AG09319 (cell line): ENCODE measurements around the gene PLCB1.

Experiments
- DNase-seq: peaks from one replicate; pipeline ENCODE4 v3.0.0-alpha.2; 2010; ENCODE audit warnings: low read depth; ENCODE audit errors: extremely low read depth
- TF ChIP-seq, protein P1 (sequence below): IDR thresholded peaks from 2 replicates; pipeline ENCODE4 v1.5.1; 2011; ENCODE audit warnings: low read depth, mild to moderate bottlenecking, inconsistent platforms, low read length, moderate library complexity

The PLCB1 gene

GRCh38 chr20:8161264-8162071 lies 29.4 kb downstream of the PLCB1 start:
- TF ChIP-seq, protein P1, sequence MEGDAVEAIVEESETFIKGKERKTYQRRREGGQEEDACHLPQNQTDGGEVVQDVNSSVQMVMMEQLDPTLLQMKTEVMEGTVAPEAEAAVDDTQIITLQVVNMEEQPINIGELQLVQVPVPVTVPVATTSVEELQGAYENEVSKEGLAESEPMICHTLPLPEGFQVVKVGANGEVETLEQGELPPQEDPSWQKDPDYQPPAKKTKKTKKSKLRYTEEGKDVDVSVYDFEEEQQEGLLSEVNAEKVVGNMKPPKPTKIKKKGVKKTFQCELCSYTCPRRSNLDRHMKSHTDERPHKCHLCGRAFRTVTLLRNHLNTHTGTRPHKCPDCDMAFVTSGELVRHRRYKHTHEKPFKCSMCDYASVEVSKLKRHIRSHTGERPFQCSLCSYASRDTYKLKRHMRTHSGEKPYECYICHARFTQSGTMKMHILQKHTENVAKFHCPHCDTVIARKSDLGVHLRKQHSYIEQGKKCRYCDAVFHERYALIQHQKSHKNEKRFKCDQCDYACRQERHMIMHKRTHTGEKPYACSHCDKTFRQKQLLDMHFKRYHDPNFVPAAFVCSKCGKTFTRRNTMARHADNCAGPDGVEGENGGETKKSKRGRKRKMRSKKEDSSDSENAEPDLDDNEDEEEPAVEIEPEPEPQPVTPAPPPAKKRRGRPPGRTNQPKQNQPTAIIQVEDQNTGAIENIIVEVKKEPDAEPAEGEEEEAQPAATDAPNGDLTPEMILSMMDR: no peak
- no peak for DNase-seq

DNA sequence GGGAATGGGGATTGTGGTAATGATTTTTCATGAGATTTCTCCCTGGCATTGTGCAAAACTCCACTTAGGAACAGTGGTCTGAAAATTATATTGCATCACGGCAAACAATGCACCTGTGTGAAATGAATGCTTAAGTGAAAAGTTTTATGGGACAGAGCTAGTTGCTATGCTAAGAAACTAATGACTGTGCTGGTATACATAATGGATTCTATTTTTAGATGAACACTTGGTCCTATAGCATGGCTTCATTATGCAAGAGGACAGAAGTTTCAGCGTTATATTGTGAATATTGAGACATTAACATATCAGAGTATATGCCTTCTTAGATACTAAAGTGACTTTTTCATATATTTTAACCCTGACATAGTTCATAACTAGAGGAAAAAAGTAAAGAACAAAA lies 30.5 kb downstream of the PLCB1 start:
- TF ChIP-seq, protein P1: no peak
- DNase-seq: no peak

DNA sequence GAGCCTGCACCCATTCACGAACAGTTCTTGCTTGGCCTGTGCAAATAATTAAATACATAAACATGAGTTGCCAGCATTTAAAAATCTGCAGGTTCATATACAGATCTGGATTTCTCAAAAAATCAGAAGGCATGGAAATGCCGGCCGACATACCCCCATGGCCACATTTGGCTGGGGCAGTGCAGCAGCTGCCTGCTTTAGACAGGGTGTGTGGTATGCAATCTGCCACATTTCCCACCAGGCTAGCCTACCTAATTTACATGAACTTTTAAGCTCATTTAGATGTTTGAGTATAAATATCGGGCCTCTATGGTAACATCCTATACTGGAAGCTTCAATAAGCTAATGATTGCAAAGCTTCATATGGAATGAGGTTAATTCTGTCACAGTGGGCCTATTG lies 31.5 kb downstream of the PLCB1 start:
- TF ChIP-seq, protein P1: no peak
- no peak for DNase-seq

DNA sequence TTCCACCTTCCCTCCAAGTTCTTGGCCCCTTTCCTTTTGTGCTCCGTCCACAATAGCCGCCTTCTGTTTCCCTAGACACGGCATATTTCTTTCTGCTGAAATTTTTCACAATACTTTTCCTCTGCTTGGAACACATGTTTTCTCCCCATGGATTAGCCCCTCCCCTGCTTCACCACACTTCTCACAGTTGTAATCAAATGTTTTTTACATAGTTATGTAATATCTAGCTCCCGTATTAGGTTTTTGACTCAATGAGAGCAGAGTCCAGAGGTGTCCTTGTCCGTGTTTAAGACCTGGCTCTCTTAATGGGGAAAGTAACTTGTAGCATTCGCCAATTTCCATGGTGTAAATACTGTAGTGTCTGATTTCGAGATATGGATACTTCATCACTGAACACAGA lies 34.7 kb downstream of the PLCB1 start:
- no peak for DNase-seq
- TF ChIP-seq, protein P1: no peak

GRCh38 chr20:8168785-8169288 lies 36.8 kb downstream of the PLCB1 start:
- TF ChIP-seq, protein P1: no peak
- DNase-seq: no peak

GRCh38 chr20:8170921-8171320 lies 38.9 kb downstream of the PLCB1 start:
- no peak for DNase-seq
- TF ChIP-seq, protein P1: no peak

GRCh38 chr20:8172191-8172590 lies 40.1 kb downstream of the PLCB1 start:
- no peak for DNase-seq
- TF ChIP-seq, protein P1: no peak
